Iris pigment epithelial cell (primary cell): Measurements from ENCODE around the gene DYNLL1.
"Not testable (repeated sequence)": the region's sequence is repeated elsewhere in the genome, so short reads cannot be mapped to it uniquely, and the experiment has no call there.

Experiments
- DNase-seq: peaks from one replicate; pipeline ENCODE4 v3.0.0-alpha.2; 2011; ENCODE audit warnings: low read depth

Gene DYNLL1

DNA sequence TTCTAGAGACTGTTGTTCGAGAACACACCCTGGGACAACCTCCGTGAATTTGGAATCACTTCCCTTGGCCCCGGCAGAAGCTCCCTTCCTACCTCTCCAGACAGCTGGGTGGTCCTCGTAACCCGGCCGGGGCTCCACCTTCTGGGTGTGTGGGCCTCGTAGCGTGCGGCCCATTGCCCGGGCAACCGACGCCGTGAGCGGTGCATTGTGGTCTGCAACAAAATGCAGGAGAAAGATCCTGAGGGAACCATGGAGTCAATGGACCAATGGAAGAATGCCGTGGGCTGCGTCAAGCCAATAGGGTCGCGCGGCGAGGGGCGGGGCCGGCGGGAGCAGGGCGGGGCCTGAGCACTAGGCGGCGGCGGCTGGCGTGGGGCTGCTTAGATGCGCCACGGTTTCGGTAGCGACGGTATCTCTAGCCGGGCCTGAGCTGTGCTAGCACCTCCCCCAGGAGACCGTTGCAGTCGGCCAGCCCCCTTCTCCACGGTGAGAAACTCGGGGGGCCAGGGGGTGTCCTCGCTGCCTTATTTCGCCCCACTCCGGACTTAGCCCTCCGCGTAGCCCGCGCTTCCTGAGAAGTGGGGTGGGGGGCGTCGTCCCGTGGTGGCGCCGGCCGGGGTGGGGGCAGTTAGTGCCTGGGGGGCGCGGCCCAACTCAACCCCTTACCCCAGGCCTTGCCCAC lies at the start of gene DYNLL1:
Gene DYNLL1, plus strand, starts transcription at position 383 of the 682 bp plus-strand sequence. CDS start 309 bp downstream, outside the sequence.
- DNase-seq: peak; percentile 93

DNA sequence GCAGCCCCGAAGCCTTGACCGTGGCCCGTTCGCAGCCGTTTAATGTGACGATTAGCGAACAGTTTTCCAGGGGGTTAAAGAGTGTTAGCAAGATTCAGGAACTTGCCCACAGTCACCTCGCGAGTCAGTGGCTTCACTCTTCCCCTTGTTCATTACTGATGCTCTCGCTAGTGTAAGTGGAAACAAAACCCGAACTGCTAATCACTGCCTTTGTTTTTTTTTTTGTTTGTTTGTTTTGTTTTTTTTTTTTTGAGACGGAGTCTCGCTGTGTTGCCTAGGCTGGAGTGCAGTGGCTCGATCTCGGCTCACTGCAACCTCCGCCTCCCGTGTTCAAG lies 49.1 kb upstream of the DYNLL1 start:
- DNase-seq: not testable (repeated sequence)

DNA sequence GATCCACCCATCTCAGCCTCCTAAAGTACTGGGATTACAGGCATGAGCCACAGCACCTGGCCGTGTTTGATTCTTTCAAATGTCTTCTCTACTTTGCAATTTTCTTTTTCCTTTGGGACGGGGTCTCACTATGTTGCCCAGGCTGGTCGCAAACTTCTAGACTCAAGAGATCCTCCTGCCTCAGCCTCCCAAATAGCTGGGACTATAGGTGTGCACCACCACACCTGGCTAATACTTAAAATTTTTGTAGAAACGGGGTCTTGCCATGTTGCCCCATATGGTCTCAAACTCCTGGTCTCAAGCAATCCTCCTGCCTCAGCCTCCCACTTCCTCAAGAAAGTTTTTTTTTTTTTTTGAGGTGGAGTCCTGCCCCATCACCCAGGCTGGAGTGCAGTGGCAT lies 47.9 kb upstream of the DYNLL1 start:
- no peak for DNase-seq

DNA sequence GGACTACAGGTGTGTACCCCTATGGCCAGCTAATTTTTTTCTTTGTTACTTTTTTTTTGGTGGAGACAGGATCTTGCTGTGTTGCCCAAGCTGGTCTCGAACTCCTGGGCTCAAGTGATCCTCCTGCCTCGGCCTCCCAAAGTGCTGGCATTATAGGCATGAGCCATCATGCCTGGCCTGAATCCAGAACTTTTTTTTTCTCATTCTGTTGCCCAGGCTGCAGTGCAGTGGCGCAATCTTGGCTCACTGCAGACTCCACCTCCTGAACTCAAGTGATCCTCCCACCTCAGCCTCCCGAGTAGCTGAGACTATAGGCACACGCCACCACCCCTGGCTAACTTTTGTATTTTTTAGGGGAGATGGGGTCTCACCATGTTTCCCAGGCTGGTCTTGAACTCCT lies 43.4 kb upstream of the DYNLL1 start:
- DNase-seq: not testable (repeated sequence)

DNA sequence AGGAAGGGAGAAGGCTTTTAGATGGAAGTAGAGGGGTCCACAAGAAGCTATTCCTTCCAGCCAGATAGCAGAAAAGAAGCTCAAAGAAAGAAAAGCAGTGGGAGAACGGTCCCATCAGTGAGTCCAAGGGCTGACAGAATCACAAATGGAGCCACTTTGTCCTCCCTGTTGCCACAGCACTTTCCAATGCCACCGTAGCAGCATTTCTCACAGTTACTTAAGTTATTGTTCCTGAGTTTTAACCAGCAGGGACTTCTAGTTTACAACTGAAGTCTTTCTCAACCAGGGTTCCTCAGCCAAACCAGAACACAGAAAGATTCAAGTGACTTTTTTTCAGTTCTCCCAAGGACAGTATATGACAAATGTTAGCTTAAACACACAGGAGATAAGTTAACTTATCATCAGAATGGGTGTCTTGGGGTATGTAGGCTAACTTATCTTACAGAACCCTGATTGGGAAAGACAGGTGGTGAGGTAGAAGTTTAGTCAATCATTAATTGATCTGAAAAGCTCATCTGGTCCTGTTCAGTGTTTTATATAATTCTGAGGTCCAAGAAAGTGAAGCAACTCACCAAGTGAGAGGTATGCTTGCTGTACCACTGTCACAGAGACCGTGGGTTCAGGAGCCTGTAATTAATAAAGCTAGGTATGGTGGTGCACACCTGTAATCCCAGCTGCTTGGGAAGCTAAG lies 42.7 kb upstream of the DYNLL1 start:
- no peak for DNase-seq

DNA sequence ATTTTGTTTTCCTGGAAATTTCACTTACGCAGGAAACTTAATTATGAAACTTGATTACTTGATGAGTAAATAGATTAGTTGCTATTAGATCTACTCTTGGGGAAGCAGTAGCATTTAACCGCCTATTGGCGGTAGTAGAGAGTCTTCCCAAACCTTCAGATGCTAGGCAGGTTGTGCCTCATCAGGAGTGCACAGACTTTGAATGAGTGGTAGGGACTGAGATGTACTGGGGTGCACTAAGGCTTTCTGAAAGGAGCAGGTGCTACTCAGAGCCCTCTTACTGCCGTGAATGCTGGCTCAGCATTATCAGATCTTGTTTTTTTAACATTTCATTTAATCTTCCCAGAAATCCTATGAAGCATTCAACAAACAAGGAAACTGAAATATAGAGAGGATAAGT lies 41.9 kb upstream of the DYNLL1 start:
- DNase-seq: peak; percentile 31

DNA sequence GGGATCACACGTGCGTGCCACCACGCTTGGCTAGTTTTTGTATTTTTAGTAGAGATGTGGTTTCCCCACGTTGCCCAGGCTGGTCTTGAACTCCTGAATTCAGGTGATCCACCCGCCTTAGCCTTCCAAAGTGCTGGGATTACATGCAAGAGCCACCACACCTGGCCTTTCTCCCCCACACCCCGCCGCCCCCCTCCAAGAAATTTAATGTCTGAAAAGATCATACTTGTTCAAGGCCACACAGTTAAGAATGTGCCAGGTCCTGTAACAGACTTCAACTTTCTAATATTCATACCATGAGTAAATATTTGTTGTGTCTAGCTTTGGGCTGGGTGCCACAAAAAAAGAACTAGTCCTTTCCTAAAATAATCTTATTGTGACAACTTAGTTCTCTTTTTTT lies 40.6 kb upstream of the DYNLL1 start:
- DNase-seq: no peak

DNA sequence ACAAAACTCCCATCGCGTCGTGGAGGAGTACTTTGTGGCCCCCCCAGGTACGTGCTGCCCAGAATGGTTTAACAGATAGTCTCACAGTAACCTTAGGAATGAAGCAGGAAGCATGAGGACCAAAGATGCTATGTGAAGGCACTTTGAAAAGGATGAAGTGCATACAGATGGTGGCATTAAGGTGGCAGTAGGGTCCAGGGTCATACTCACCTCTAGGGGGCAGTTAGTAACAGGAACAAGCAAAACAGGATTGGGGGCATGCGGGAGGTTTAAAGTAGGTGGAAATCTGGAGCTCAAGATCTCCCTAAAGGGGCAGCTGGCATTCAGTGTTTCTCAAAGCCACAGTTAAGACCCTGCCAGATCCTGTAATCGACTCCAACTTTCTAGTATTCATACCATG lies 38.8 kb upstream of the DYNLL1 start:
- no peak for DNase-seq

DNA sequence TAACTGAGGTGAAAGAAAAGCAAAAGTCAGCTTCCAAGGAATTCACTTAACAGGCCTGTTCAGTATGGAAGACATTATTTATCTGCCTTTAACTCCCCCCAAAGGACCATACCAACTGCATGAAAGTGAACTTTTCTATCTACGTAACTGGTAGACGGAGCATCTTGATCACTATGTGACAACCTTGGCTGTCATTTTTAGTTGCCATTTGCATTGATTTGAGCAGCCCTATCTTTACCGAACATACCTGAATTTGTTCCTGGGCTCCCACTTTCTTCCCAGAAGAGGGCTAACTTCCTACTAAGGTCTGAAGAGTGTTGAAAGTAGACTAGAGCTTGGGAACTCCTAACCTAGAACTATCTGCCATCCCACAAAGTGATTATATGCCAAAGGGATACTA lies 35.8 kb upstream of the DYNLL1 start:
- no peak for DNase-seq

DNA sequence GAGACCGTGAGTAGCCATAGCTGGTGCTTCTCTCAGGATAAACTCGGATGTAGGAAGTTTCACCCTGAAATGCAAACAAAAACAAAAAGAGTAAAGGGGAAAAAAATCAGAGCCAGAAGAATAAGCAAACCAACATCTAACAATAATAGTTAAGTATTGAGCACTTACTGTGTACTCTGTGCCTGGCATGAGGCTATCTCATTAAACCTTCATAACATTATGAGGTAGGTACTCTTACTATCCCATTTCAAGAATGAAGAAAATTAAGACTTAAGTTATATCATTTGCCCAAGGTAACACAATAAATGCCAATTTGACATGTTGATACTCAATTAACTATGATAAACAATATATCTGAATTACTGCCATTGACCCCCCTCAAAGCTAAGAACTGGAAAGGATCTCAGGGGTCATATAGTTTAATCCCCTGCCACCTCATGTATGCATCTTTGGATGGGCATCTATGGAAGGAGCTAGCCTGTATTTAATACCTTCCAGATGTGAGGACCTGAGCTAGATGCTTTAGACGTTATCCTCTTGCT lies 33.7 kb upstream of the DYNLL1 start:
- no peak for DNase-seq

DNA sequence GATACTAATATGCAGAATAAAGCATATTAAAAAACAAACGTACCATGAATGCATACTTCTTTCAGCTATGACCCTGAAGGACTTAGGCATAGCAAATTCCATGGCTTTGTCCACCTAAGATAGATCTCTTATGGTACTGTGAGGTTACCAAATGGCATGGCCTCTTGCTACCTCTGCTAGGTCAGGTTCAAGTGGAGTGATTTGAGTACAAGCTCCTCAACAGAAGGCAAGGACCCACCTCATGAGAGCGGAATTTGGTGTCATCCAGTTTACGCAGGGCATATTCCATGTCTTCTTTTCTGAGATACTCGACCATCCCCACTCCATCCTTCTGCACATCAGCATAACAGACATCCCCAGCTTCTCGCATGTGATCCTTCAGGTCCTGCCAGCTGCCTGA lies 32.2 kb upstream of the DYNLL1 start:
- DNase-seq: no peak

DNA sequence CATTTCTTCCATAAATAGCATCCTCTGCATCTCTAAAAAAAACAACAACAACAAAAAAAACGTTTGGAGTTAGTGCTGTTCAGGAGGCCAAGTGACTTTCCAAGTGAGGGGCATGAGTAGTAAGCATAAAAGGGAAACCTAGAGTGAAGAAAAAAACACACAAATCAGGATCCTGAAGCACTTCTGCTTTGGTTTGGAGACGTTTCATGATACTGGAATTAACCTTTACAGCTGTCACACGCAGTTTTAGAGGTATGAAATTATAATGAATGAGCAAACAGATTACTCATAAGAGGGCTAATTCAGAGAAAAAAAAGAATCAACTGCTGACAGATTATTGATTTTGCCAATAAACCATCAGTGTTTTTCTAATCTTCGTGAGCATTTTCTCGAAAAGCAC lies 30.2 kb upstream of the DYNLL1 start:
- DNase-seq: no peak

DNA sequence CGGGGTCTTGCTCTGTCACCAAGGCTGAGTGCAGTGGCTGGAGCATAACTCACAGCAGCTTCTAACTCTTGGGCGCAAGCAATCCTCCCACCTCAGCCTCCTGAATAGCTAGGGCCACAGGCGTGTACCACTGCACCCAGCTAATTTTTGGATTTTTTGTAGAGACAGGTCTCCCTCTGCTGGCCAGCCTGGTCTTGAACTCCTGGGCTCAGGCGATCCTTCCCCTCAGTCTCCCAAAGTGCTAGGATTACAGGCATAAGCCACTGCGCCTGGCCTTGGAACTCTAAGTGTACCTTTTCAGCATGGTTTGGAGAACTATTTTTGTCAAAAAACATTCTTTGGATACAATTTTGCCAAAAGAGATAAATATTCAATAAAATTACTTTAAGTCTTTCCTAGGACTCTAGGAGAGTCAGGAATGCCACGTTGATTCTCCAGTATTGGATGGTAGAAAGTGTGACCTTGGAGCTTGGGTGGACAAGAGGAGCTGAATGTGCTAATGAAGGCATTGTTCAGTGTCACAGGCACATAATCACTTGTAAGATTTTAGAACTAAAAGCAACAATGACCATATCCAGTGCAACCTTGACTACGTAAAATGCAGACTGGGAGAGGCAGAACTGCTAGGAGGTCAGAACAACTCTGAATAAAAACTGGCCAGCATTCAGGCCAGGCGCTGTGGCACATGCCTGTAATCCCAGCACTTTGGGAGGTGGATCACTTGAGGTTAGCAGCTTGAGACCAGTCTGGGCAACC lies 29.2 kb upstream of the DYNLL1 start:
- peak; percentile 42 for DNase-seq

DNA sequence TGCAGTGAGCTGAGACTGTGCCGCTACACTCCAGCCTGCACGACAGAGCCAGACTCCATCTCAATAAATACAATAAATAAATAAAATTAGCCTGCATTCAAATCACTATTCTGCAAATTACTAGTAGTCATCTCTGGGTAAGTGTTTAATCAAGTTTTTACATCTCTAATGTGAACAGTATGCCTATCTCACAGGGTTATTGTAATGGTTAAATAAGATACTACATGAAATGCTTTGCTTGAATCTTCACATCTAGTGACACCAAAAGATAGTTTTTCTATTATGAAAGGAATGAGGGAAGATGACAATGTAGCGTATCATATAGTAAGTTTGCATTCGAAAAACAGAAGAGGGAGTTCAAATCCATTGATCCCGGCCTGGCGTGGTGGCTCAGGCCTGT lies 28.5 kb upstream of the DYNLL1 start:
- no peak for DNase-seq

DNA sequence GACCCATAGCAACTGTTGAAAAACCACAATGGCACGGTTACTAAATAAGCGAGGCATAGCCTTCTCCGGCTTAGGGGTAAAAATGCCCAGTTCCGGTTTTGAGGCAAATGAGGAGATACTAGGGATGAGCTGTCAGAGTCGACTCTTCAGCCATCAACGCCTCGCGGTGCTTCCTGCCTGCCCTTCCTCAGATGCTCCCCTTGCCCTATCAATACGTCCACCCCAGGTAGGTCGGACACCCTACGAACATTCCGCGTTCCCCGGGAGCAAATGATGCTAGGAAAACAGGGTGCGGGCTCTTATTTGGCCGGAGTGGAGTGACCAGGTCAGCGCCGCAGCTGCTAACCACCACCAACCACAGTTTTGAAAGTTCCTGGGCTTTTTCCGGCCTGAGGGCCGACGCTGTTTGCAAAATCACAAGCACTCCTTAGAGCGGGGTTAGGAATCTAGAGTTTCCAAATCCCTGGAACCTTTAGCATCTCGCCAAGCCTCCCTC lies 27.5 kb upstream of the DYNLL1 start:
- DNase-seq: peak; percentile 77

DNA sequence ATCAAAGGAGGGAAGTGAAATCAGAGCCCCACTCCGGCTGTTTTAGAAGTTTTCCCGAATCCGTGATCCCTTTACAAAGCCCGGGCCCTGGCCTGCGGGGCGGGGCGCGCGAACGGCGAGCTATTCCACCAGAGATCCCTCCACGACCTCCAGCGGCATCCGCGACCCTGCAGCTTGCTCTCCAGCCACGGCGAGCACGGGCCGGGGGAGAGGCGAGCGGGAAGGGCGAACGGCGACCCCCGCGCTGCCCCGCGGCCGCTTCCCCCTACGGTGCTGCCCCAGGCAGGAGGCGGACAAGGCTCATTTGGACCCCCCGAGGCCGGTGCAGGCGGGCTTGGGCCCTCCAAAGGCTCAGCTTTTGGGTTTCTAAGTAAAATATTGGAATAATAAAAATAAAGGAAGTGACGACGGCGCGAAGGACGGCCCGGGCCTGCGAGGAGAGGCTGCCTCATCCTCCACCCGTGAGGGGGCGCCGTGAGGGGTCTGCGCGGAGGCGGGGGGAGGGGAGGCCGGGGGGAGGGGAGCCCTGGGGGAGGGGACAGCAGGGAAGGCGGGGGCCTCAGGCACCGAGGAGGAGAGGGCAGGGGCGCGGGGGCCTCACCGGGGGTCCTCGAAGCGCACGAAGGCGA lies 27.0 kb upstream of the DYNLL1 start:
- no peak for DNase-seq

DNA sequence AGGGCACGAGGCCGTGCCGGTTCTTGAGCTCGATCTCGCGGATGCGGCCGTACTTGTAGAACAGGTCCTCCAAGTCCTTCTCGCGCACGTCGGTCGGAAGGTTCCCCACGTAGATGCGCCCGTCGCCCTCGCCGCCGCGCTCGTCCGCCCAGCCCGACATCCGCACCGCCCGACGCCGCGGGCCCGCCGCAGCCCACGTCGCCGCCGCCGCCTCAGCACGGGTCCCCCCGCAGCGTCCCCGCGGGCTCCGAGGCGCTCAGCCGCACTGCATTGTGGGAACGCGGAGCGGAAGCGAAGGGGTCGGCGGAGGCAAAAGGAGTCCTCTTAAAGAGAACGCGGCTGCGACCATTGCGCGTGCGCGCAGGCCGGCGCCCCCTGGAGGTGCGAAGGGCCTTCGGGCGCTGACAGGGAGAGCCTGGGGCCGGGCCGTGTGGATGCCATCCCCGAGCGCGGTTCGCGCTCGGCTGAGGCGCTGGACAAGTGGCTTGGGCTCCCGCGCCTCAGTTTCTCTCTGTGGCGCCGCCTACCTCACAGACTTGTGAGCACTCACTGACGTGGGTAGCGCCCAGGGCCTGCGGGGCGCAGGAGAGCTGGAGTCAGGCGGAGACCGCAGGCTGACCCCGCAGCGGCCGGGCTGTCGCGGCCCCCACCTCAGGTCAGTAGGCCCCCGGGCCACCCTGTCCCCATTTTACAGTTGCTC lies 26.3 kb upstream of the DYNLL1 start, which contains the start of gene SRSF9:
Gene SRSF9, minus strand, starts transcription at position 299 of the 700 bp plus-strand sequence. Its CDS starts 139 bp downstream, at position 160.
- DNase-seq: peak; percentile 97

DNA sequence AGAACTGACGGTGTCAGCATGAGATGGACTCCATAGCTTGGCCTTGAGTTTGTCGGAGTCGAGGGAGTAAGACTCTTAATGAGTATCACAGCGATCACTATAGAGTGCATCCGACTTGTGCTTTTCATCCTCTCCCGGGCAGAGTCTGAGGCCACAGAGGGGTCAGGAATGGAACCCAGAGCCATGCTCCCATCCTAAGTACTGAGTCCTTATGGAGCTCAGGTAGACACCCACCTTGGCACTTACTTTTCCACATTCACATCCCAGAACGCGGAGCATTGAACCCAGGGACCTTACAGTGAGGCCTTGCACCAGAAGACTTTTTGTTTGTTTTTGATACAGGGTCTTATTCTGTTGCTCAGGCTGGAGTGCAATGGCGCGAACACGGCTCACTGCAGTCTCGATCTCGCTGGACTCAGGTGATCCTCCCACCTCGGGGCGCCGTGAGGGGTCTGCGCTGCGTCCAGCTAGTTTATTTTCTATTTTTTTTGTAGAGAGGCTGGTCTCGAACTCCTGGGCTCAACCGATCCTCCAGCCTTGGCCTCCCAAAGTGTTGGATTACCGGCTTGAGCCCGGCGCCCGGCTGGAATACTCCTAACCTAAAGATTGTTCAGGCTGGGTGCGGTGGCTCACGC lies 25.6 kb upstream of the DYNLL1 start:
- no peak for DNase-seq

DNA sequence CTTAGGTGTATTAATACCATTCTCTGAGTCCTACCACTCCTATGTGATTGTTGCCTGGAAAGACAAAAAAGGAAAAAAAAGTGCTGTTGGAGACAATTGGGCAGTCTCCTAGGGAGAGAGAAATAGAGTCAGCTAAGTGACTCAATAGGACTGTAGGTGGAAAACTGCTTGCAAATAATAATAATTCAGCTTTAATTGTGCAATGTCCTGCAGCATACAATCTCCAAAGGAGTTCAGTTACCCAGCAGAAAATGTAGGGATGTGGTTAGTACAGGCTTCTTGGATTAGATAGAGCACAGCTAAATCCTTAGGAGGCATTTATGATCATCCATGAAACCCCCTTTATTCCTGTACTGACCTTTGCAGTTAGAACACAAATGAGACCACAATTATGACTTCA lies 23.4 kb upstream of the DYNLL1 start:
- no peak for DNase-seq

DNA sequence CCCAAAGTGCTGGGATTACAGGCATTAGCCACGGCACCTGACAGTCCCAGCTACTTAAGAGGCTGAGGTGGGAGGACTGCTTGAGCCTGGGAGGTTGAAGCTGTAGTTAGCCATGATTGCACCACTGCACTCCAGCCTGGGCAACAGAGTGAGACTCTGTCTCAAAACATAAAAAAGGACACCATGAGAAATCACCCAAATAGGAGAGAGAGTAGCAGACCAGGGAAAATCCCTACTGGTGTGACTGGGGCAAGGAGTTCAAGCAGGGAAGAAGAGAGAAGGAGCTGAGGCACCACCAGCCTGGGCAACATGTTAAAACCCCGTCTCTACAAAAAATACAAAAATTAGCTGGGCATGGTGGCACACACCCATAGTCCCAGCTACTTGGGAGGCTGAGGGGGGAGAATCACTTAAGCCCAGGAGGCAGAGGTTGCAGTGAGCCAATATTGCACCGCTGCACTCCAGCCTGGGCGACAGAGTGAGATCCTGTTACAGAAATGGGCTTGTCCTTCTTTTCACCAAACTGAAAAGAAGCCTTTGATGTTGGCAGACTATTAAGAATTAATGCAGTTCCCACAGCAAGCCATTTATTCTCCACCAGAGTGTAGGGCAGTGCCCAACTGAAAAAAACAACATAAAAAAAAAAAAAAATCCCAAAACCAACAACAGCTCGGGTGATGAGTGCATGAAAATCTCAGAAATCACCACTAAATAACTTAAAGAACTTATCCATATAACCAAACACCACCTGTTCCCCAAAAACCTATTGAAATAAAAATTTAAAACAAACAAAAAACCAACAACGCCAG lies 21.9 kb upstream of the DYNLL1 start:
- no peak for DNase-seq
